Immature natural killer cell (primary cell): ENCODE data around the gene TIGD1. TPM values are rescaled to one million over a fixed set of nuclear protein-coding genes. Genes with fewer than 3 reads are reported as not detected.

Experiments used
- DNase-seq, 3 donors: peaks; one replicate each; pipeline ENCODE4 v3.0.0; 2022; ENCODE audit warnings: mixed read lengths in 1 of 3
- H3K27ac Mint-ChIP-seq, 6 donors: one replicate each; pipeline ENCODE4 v1.8.0; 2020; ENCODE audit warnings: mixed read lengths in 6 of 6, mild to moderate bottlenecking in 5 of 6, inconsistent platforms in 4 of 6, moderate library complexity in 3 of 6
- H3K27me3 Mint-ChIP-seq, 3 donors: one replicate each; pipeline ENCODE4 v1.8.0; 2020 to 2021; ENCODE audit warnings: low read depth in 3 of 3, mild to moderate bottlenecking in 3 of 3, mixed read lengths in 3 of 3, moderate library complexity in 3 of 3, inconsistent platforms in 1 of 3
- H3K36me3 Mint-ChIP-seq, 3 donors: one replicate each; pipeline ENCODE4 v1.8.0; 2020; ENCODE audit warnings: mixed read lengths in 3 of 3, inconsistent platforms in 2 of 3, mild to moderate bottlenecking in 2 of 3
- H3K4me1 Mint-ChIP-seq, 2 donors: one replicate each; pipeline ENCODE4 v1.8.0; 2020; ENCODE audit warnings: inconsistent platforms in 2 of 2, mild to moderate bottlenecking in 2 of 2, mixed read lengths in 2 of 2, moderate library complexity in 1 of 2
- H3K4me3 Mint-ChIP-seq, 5 donors: one replicate each; pipeline ENCODE4 v1.8.0; 2020; ENCODE audit warnings: mild to moderate bottlenecking in 5 of 5, mixed read lengths in 5 of 5, inconsistent platforms in 3 of 5, moderate library complexity in 3 of 5
- H3K9me3 Mint-ChIP-seq, 6 donors: one replicate each; pipeline ENCODE4 v1.8.0; 2020; ENCODE audit warnings: mild to moderate bottlenecking in 6 of 6, mixed read lengths in 6 of 6, inconsistent platforms in 4 of 6, moderate library complexity in 3 of 6
- polyA plus RNA-seq, 3 donors: library from polyadenylated mRNA; unstranded; fragments of 300-500 nt; fragmentation: Illumina TruSeq; gene quantifications; one replicate each; pipeline ENCODE4 v1.2.3, GENCODE V29; 2021

TIGD1 gene
- polyA plus RNA-seq, result 1 to 10 TPM; 1.3 to 6.2 (median 2.7) TPM

DNA sequence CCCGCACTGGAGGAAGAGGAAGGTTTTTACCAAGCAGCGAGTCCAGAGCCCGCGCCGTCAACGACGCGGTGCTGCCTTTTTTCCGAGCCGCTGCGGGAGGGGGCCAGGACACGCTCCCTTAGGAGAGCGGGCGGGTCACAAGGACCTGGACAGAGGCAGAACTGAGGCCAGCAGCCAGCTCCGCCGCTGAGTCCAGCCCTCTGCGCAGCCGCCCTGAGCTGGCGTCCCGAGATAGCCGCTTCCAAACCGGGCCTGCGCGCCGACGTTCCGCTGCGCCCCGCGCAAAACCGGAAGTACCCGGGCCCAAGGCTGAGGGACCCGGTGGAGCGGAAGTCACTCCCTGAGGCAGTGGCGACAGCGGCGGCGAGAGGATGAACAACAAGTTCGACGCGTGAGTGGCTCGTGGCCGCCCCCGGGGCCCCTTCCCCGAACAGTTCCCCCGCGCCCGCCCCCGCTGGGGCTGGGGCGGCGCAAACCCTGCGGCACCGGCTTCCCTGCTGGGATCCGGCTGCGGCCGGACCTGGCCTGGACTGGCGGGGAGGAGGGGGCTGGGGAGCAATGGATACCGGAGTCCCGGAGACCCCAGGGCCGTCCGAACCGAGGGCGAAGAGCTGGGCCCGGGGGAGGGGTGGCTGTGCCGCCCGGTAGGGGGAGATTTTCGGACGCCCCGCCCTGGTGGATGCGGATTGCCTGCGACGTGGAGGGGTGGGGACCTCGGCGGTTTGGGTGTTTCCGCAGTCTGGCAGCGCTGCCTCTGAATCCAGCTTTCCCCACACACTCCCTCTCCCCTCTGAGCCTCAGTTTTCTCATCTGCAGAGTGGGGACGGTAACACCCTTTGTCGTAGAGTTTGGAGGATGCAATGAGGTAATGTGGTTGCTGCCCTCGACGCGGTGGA is at the start of gene TIGD1, which contains the start of gene EIF4E2:
Gene TIGD1, minus strand, starts transcription at position 204 of the 896 bp plus-strand sequence. CDS start 675 bp downstream, outside the sequence.
Gene EIF4E2, plus strand, starts transcription at position 336 of the 896 bp plus-strand sequence. Its CDS starts 36 bp downstream, at position 372.
- H3K4me1 Mint-ChIP-seq, result peaks cover 55 to 80% of the 10 kb centered on the region in 2 donors
- peaks cover 2 to 16% (median 11%) of the 10 kb centered on the region in 3 donors for H3K27me3 Mint-ChIP-seq
- H3K4me3 Mint-ChIP-seq, result peak within 1 kb of the TSS; percentile 96 to 100 (median 98)
- peaks cover 0 to 3% (median 0%) of the 10 kb centered on the region in 3 donors for H3K36me3 Mint-ChIP-seq
- peak; percentile 86 to 89 (median 87) for DNase-seq
- no peaks in the 10 kb centered on the region for H3K9me3 Mint-ChIP-seq
- H3K27ac Mint-ChIP-seq, result peak within 1 kb of the TSS; percentile 96 to 99 (median 99)

DNA sequence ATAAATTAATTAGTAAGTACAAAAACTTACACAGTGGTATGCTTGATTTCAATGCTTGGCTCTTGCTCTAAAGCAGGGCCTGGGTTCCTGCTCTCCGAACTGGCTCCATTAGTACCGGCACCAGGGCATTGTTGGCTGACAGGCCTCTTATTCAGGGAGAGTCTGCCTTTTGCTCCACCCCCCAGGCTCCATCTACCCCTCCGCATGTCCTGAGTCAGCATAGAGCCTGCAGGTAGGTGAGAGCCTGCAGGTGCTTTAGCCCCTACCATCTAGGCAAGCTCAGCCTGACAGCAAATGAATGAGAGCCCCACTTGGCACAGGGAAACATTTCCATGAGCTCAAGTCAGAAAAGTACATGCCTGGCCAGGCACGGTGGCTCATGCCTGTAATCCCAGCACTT is 47.9 kb upstream of the TIGD1 start:
- peaks cover 0 to 9% (median 0%) of the 10 kb centered on the region in 3 donors for H3K36me3 Mint-ChIP-seq
- H3K4me3 Mint-ChIP-seq, result no peak overlapping the region
- H3K9me3 Mint-ChIP-seq, result no peaks in the 10 kb centered on the region
- no peak for DNase-seq
- H3K4me1 Mint-ChIP-seq, result no peaks in the 10 kb centered on the region
- H3K27ac Mint-ChIP-seq, result no peak overlapping the region
- H3K27me3 Mint-ChIP-seq, result peaks cover 0 to 2% (median 0%) of the 10 kb centered on the region in 3 donors

DNA sequence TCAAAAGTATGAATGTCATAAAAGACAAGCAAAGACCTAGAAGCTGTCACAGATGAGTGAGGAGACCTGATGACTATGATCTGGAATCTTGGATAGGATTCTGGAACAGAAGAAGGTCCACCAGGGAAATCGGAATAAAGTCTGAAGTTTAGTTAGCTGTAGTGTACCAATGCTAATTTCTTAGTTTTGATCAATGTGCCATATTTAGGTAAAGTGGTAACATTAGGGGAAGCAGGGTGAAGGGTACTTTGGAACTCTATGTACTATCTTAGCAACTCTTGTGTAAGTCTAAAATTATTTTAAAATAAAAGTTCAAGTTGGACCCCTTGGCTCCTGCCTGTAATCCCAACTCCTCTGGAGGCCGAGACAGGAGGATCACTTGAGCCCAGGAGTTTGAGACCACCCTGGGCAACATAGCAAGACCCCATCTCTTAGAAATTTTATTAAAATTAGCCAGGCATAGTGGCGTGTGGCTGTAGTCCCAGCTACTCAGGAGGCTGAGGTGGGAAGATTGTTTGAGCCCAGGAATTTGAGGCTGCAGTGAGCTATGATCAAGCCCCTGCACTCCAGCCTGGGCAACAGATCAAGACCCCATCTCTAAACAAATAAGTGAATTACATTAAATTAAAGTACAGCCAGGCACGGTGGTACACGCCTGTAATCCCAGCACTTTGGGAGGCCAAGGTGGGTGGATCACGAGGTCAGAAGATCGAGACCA is 47.2 kb upstream of the TIGD1 start:
- Mint-ChIP-seq H3K27ac (no peak overlapping the region), H3K27me3 (peaks cover 0 to 2% (median 0%) of the 10 kb centered on the region in 3 donors), H3K4me3 (no peak overlapping the region), H3K9me3 (no peaks in the 10 kb centered on the region), H3K4me1 (no peaks in the 10 kb centered on the region), H3K36me3 (peaks cover 0 to 9% (median 0%) of the 10 kb centered on the region in 3 donors)
- DNase-seq, result no peak

DNA sequence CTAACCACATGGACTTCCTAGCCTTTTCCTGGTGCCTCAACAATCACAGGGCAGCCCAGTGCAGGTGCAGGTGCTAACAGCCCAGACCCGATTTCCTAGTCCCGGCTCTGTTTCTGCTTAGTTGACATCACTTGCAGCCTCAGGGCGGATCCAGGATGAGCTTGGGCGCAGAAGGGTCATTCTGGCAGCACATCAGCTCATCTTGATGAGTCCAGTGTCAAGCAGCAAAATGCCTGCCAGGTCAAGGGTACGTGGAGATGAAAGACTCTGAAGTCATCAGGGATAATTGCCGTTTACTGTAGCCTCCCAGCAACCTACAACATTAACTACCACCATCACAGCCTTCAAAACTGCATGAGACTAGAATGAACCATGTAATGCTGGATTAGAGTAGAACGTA is 43.6 kb upstream of the TIGD1 start:
- Mint-ChIP-seq H3K27me3 (peaks cover 0 to 5% (median 1%) of the 10 kb centered on the region in 3 donors), H3K27ac (no peak overlapping the region), H3K4me3 (no peak overlapping the region), H3K4me1 (no peaks in the 10 kb centered on the region), H3K9me3 (no peaks in the 10 kb centered on the region), H3K36me3 (peaks cover 0 to 9% (median 3%) of the 10 kb centered on the region in 3 donors)
- no peak for DNase-seq

DNA sequence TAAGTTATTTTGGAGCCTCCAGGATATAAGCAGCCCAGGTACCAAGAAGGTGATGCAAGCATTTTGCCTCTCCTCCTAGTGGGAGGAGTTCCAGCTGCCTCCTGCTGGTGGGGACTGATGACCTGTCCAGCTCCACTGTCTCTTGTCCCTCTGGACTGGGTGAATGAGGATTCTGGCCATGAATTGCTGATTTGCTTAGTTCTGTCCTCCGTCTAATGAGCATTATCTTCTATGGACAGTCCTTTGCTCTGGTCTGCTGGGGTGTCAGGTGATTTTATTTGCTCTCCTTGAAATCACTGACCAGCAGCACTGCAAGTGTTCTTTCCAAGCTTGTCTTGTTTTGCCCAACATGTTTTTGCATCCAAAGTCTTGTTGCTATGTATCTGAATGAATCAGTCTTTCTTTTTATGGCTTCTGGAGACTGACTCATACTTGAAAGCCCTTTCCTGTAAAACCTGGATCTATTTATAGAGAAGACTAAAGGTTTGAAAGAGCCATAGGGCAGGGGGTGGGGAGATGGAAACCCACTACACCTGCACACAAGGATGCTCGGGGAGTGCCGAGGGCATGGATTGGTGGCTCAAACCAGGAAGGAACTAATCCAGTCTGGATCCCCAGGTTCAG is 42.5 kb upstream of the TIGD1 start:
- no peak overlapping the region for H3K27ac Mint-ChIP-seq
- H3K27me3 Mint-ChIP-seq, result peaks cover 0 to 5% (median 1%) of the 10 kb centered on the region in 3 donors
- no peaks in the 10 kb centered on the region for H3K9me3 Mint-ChIP-seq
- H3K4me1 Mint-ChIP-seq, result no peaks in the 10 kb centered on the region
- H3K4me3 Mint-ChIP-seq, result no peak overlapping the region
- H3K36me3 Mint-ChIP-seq, result peaks cover 0 to 9% (median 6%) of the 10 kb centered on the region in 3 donors
- no peak for DNase-seq

DNA sequence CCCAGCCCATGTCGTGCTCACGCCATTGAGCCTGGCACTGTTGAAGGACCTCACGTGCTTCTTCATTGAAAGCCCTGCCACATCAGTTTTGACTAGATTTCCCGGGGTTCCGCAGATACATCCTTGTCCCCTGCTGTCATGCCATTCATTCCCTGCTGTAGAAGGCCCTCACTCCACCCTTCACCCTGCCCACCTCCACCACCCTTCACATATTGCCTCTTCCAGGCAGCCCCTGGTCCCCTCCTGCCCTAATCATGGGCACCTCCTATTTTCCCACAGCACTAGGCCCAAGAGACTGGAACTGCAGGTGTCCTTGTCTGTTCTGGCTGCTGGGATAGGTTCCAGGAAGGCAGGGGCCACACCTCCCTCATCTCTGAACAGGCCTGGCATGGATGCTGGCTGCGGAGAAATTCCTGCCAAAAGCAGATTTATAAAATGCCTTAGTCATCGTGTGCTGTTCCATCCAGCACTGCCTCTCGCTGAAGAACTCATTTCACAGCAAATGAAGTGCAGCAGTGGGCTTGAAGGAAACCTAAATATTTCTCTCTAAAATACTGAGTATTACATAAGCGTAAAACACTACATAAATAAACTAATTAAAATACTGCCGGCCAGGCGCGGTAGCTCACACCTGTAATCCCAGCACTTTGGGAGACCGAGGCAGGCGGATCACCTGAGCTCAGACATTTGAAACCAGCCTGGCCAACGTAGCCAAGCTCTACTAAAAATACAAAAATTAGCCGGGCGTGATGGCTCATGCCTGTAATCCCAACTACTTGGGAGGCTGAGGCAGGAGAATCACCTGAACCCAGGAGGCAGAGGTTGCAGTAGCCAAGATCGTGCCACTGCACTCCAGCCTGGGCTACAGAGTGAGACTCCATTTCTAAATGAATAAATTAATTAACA is 38.6 kb upstream of the TIGD1 start:
- H3K27me3 Mint-ChIP-seq, result peaks cover 0 to 3% (median 2%) of the 10 kb centered on the region in 3 donors
- no peak overlapping the region for H3K4me3 Mint-ChIP-seq
- no peak overlapping the region for H3K27ac Mint-ChIP-seq
- no peak for DNase-seq
- H3K4me1 Mint-ChIP-seq, result no peaks in the 10 kb centered on the region
- peaks cover 0 to 6% (median 5%) of the 10 kb centered on the region in 3 donors for H3K36me3 Mint-ChIP-seq
- no peaks in the 10 kb centered on the region for H3K9me3 Mint-ChIP-seq

DNA sequence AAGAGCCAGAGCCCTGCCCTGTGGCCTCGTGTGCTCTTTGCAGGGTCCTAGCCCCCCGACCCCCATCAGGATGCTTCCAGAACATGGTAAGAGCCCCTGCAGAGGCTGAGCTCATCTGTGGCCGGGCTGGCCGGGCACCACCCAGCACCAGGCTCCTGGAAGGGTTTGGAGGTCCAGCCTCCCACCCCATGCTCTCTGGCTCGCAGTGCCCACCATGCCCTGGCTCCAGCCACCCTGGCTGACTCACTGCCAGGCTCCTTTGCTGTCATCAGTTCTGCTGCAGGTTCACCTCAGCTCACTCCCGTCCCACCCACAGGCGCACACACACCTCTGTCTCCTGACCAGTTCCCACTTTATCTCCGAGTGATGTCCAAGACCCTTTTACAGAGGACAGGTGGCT is 37.7 kb upstream of the TIGD1 start:
- Mint-ChIP-seq H3K27me3 (peaks cover 0 to 3% (median 2%) of the 10 kb centered on the region in 3 donors), H3K4me3 (no peak overlapping the region), H3K36me3 (peaks cover 0 to 10% (median 5%) of the 10 kb centered on the region in 3 donors), H3K27ac (no peak overlapping the region), H3K9me3 (no peaks in the 10 kb centered on the region), H3K4me1 (no peaks in the 10 kb centered on the region)
- no peak for DNase-seq

DNA sequence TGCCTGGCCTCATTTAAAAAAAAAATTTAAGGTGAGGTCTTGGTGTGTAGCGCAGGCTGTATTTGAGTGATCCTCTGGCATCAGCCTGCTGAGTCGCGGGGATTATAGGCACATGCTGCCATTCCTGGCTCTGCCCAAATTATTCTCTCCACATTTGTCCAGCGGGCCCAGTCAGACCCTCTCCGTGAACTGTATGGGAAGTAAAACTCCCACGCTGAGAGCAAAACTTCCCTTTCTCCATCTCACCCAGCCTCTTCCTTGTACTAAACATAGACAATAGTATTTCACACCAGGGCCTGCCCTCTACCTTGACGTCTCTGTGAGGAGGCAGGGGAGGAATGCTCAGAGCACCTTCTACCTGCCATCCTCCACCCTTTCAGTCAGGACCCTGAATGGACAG is 37.2 kb upstream of the TIGD1 start:
- Mint-ChIP-seq H3K4me1 (no peaks in the 10 kb centered on the region), H3K27me3 (peaks cover 0 to 3% (median 2%) of the 10 kb centered on the region in 3 donors), H3K36me3 (peaks cover 3 to 15% (median 7%) of the 10 kb centered on the region in 3 donors), H3K4me3 (no peak overlapping the region), H3K27ac (peak overlapping the region in 1 of 6 donors; percentile 22), H3K9me3 (no peaks in the 10 kb centered on the region)
- no peak for DNase-seq

DNA sequence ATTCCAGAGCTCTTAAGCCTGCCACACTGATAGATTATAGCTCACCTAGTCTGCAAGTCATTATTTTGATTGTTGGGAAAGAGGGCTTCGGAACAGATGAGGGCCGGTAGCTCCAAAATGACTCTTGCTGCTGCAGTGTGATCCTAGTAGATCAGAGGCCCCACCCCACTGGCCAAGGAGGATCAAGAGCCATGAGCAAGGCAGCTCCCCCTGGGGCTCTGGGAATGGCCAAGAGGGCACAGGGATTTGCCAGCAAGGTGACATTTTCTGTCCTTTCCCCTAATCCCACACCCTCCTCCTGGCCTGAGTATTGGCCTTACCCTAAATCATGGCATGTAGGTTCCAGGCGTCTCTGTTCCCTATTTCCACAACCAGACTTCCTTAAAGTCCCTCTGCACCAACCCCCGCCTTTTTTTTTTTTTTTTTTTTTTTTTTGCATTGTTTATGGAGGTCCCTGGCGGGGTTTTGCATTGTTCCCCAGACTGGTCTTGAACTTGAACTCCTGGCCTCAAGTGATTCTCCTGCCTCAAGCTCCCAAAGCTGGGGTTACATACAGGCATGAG is 36.7 kb upstream of the TIGD1 start:
- H3K36me3 Mint-ChIP-seq, result peaks cover 8 to 19% (median 11%) of the 10 kb centered on the region in 3 donors
- no peaks in the 10 kb centered on the region for H3K4me1 Mint-ChIP-seq
- peaks cover 0 to 3% (median 2%) of the 10 kb centered on the region in 3 donors for H3K27me3 Mint-ChIP-seq
- no peak overlapping the region for H3K27ac Mint-ChIP-seq
- DNase-seq, result no peak
- H3K4me3 Mint-ChIP-seq, result no peak overlapping the region
- H3K9me3 Mint-ChIP-seq, result no peaks in the 10 kb centered on the region

DNA sequence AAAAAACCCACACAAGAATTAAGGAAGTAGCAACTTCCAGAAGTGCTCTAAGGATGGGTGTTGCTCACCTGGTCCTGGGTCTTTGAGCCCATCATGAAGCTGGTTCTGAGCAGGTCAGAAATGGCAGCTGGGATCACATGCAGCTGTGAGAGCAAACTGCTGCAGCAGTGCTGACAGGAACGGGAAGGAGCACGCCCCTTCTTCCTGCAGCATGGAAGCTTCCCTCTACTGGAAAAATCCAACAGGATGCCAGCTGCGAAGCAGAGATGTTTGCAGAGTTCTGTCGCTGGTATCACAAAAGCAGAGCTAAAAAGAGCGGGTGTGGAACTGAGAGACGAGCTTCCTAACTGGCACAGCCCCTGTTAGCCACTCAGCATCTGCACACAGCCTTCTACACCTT is 33.9 kb upstream of the TIGD1 start:
- peaks cover 0 to 1% (median 0%) of the 10 kb centered on the region in 3 donors for H3K27me3 Mint-ChIP-seq
- H3K4me3 Mint-ChIP-seq, result no peak overlapping the region
- H3K36me3 Mint-ChIP-seq, result peaks cover 12 to 30% (median 18%) of the 10 kb centered on the region in 3 donors
- H3K27ac Mint-ChIP-seq, result peak overlapping the region in 1 of 6 donors; percentile 19
- H3K9me3 Mint-ChIP-seq, result no peaks in the 10 kb centered on the region
- H3K4me1 Mint-ChIP-seq, result peaks cover 0 to 20% of the 10 kb centered on the region in 2 donors
- DNase-seq, result no peak

DNA sequence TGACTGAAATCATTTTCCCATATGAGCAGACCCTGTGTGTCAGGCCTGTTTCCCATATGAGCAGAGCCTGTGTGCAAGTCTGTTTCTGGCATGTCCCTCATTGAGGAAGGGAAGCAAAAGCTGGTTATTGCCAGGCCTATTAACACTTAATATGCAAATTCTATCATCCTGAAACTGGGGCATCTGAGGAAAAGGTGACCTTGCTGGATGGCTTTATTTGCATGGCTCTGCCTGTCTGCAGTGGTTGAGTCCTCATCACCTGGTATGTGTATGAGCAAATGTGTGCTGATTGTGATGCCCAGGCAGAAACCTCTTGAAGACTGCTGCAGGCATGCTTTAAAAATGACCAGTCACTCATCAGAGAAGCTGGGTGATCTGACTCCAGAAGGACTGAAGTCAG is 31.4 kb upstream of the TIGD1 start:
- Mint-ChIP-seq H3K27me3 (peaks cover 0 to 1% (median 0%) of the 10 kb centered on the region in 3 donors), H3K36me3 (peaks cover 12 to 34% (median 21%) of the 10 kb centered on the region in 3 donors), H3K27ac (no peak overlapping the region), H3K4me1 (peaks cover 0 to 20% of the 10 kb centered on the region in 2 donors), H3K4me3 (no peak overlapping the region), H3K9me3 (no peaks in the 10 kb centered on the region)
- DNase-seq, result no peak

DNA sequence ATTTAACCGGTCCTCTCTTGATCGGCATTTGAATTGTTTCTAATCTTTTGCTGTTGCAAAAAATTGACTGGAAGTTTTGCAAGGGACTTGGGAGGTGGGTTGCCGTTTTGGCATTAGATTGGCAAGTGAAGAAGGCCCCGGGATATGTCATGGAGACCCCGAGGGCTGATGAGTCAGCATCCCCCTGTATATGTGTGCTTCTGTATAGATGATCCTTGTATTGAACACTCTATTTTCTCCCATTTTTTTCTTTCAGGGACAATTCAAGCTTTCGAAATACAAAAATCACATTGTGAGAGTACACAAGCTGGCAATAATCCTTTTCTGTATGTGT is 30.3 kb upstream of the TIGD1 start:
- DNase-seq, result no peak
- Mint-ChIP-seq H3K27ac (peak overlapping the region in 1 of 6 donors; percentile 22), H3K36me3 (peaks cover 17 to 38% (median 25%) of the 10 kb centered on the region in 3 donors), H3K27me3 (peaks cover 0 to 1% (median 0%) of the 10 kb centered on the region in 3 donors), H3K4me3 (no peak overlapping the region), H3K9me3 (no peaks in the 10 kb centered on the region), H3K4me1 (peaks cover 0 to 20% of the 10 kb centered on the region in 2 donors)
